Nephron (organoid): Measurements from ENCODE around the gene RPLP2.

ENCODE experiments used
- H3K27ac Mint-ChIP-seq, 3 experiments: 2 replicates each; pipeline ENCODE4 v1.8.0; 2020; ENCODE audit warnings: mixed read lengths in 3 of 3, mild to moderate bottlenecking in 2 of 3, moderate library complexity in 1 of 3
- H3K27me3 Mint-ChIP-seq: 2 replicates; pipeline ENCODE4 v1.8.0; 2021; ENCODE audit warnings: low read depth, mild to moderate bottlenecking, moderate library complexity, mixed read lengths
- H3K36me3 Mint-ChIP-seq: 2 replicates; pipeline ENCODE4 v1.8.0; 2020; ENCODE audit warnings: low read depth, mixed read lengths
- H3K4me1 Mint-ChIP-seq: 2 replicates; pipeline ENCODE4 v1.8.0; 2020; ENCODE audit warnings: mixed read lengths
- H3K4me3 Mint-ChIP-seq, 3 experiments: 2 replicates each; pipeline ENCODE4 v1.8.0; 2020; ENCODE audit warnings: mild to moderate bottlenecking in 3 of 3, mixed read lengths in 3 of 3, moderate library complexity in 2 of 3
- H3K9me3 Mint-ChIP-seq: 2 replicates; pipeline ENCODE4 v1.8.0; 2020; ENCODE audit warnings: mixed read lengths
- TF ChIP-seq, protein P1 (sequence below), 3 experiments: fragments of 200-600 bp; sonication (generic); IDR thresholded peaks; one replicate each; pipeline ENCODE4 v1.5.0; 2021; ENCODE audit warnings: antibody characterized with exemption in 3 of 3; ENCODE audit not compliant: unreplicated experiment in 3 of 3

The RPLP2 gene

DNA sequence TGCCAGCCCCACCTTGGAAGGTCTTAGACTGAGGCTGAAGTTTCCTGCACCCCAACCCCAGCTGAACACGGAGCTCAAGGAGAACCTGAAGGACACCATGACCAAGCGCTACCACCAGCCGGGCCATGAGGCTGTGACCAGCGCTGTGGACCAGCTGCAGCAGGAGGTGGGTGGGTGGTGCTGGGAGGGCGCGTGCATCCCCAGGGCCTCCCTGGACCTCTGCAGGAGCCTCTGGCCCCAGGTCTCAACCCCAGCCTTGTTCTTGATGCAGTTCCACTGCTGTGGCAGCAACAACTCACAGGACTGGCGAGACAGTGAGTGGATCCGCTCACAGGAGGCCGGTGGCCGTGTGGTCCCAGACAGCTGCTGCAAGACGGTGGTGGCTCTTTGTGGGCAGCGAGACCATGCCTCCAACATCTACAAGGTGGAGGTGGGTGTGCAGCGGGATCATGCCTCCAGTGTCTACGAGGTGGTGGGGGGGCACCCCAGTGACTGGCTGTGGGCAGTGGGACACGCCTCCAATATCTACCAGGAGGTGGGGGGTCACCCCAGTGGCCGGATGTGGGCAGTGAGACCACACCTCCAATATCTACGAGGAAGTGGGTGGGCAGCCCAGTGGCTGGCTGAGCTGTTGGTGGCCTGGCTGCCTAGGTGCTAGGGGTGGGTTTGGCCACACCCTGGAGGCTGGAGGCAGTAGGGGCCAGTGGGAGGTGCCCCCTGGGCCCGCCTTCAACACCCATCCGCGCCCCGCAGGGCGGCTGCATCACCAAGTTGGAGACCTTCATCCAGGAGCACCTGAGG lies 27.6 kb downstream of the RPLP2 start:
- H3K9me3 Mint-ChIP-seq, result no peaks in the 10 kb centered on the region
- H3K27me3 Mint-ChIP-seq, result no peaks in the 10 kb centered on the region
- peaks cover 16% of the 10 kb centered on the region for H3K4me1 Mint-ChIP-seq
- H3K27ac Mint-ChIP-seq, result no peak overlapping the region
- H3K4me3 Mint-ChIP-seq, result no peak overlapping the region
- TF ChIP-seq, protein P1, sequence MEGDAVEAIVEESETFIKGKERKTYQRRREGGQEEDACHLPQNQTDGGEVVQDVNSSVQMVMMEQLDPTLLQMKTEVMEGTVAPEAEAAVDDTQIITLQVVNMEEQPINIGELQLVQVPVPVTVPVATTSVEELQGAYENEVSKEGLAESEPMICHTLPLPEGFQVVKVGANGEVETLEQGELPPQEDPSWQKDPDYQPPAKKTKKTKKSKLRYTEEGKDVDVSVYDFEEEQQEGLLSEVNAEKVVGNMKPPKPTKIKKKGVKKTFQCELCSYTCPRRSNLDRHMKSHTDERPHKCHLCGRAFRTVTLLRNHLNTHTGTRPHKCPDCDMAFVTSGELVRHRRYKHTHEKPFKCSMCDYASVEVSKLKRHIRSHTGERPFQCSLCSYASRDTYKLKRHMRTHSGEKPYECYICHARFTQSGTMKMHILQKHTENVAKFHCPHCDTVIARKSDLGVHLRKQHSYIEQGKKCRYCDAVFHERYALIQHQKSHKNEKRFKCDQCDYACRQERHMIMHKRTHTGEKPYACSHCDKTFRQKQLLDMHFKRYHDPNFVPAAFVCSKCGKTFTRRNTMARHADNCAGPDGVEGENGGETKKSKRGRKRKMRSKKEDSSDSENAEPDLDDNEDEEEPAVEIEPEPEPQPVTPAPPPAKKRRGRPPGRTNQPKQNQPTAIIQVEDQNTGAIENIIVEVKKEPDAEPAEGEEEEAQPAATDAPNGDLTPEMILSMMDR (IDR thresholded peaks at IDR 0.05; ENCODE audit: unreplicated experiment in 3 of 3), result no peak
- H3K36me3 Mint-ChIP-seq, result peaks cover 12% of the 10 kb centered on the region

GRCh38 chr11:837990-838307 lies 28.2 kb downstream of the RPLP2 start:
- peak overlapping the region in 1 of 3 experiments; percentile 74 for H3K4me3 Mint-ChIP-seq
- H3K27ac Mint-ChIP-seq, result no peak overlapping the region
- peaks cover 12% of the 10 kb centered on the region for H3K36me3 Mint-ChIP-seq
- peaks cover 16% of the 10 kb centered on the region for H3K4me1 Mint-ChIP-seq
- H3K9me3 Mint-ChIP-seq, result no peaks in the 10 kb centered on the region
- no peaks in the 10 kb centered on the region for H3K27me3 Mint-ChIP-seq
- TF ChIP-seq, protein P1 (IDR thresholded peaks at IDR 0.05; ENCODE audit: unreplicated experiment in 3 of 3), result no peak

DNA sequence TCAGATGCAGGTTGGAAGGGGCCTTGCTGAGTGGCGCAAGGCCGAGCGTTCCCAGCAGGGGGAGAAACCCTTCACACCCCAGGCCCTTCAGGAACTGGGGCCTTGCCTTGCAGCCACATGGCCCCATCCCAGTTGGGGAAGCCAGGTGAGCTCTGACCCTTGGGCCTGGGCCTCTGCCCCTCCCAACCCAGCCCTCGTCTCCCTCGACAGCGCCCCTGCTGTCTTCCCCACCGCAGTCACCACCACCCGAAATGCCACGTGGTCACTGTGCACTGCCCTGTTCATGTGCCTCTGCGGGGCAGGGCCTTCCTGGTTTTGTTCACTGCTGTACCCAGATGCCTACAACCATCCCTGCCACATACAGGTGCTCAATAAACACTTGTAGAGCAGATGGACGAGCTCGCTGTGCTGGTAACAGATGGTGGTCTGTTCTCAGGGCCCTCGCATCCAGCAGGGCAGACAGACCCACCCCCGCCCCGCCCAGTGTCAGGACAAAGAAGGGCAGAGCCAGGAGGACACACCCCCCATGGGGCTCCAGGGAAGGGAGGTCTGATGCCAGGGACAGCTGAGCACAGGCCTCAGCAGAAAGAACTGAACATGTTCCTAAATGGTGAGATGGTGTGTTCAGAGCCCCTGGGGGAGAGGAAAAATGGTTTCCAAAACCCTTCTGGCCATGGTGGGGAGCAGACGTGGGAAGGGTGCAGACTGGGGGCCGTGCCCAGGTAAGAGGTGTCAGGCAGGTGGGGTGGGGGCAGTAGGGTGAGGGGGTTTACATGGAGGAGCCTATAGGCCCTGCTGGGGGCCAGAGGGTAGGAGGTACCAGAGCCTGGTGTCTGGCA lies 28.9 kb downstream of the RPLP2 start:
- Mint-ChIP-seq H3K4me3 (peak overlapping the region; percentile 59 to 74 (median 68)), H3K4me1 (peaks cover 16% of the 10 kb centered on the region), H3K36me3 (peaks cover 12% of the 10 kb centered on the region), H3K27ac (peak overlapping the region; percentile 25 to 63 (median 35)), H3K27me3 (no peaks in the 10 kb centered on the region), H3K9me3 (no peaks in the 10 kb centered on the region)
- TF ChIP-seq, protein P1 (IDR thresholded peaks at IDR 0.05; ENCODE audit: unreplicated experiment in 3 of 3), result peak in 2 of 3 experiments; percentile 18 to 26

GRCh38 chr11:839280-839623 lies 29.5 kb downstream of the RPLP2 start:
- peak overlapping the region in 1 of 3 experiments; percentile 68 for H3K4me3 Mint-ChIP-seq
- peaks cover 16% of the 10 kb centered on the region for H3K4me1 Mint-ChIP-seq
- no peaks in the 10 kb centered on the region for H3K9me3 Mint-ChIP-seq
- TF ChIP-seq, protein P1 (IDR thresholded peaks at IDR 0.05; ENCODE audit: unreplicated experiment in 3 of 3), result no peak
- peak overlapping the region in 1 of 3 experiments; percentile 52 for H3K27ac Mint-ChIP-seq
- peaks cover 12% of the 10 kb centered on the region for H3K36me3 Mint-ChIP-seq
- no peaks in the 10 kb centered on the region for H3K27me3 Mint-ChIP-seq

DNA sequence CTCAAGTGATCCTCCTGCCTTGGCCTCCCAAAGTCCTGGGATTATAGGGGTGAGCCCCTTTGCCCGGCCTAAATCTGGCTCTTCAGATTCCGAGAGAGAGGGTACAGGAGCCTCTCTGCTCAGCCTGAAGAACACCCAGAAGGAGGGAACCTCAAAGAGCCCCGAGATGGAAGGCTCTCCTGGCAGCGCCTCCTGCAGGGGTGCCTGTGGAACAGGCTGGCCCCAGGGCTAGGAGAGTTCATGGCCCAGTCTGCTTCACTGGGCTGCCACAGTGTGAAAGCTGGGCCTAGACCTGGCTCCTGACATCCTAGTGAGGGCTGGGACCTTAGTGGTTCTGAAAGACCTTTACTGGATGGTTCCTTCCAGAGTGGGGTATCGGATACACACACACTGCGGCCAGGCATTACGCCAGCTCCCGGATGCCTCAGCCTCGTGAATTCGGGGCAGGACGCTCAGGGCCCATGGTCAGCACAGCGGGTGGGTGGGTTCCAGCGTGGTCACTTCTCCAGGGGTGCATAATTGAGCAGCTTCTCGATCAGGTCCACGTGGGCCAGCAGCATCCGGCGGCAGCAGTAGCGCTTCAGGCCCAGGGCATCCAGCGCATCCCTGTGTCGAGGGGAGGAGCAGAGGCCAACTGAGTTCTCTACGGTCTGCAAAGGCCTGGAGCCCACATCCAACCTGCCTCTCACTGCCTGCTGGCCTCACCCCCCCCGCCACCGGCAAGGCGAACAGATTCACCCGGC lies 30.3 kb downstream of the RPLP2 start:
- H3K9me3 Mint-ChIP-seq, result no peaks in the 10 kb centered on the region
- H3K36me3 Mint-ChIP-seq, result peaks cover 12% of the 10 kb centered on the region
- H3K27ac Mint-ChIP-seq, result peak overlapping the region; percentile 66 to 87 (median 83)
- H3K4me3 Mint-ChIP-seq, result peak overlapping the region; percentile 85 to 92 (median 86)
- peaks cover 23% of the 10 kb centered on the region for H3K4me1 Mint-ChIP-seq
- TF ChIP-seq, protein P1 (IDR thresholded peaks at IDR 0.05; ENCODE audit: unreplicated experiment in 3 of 3), result no peak
- no peaks in the 10 kb centered on the region for H3K27me3 Mint-ChIP-seq
